Measurements from ENCODE around the gene LAMC3. TPM values are rescaled to one million over a fixed set of nuclear protein-coding genes. Genes with fewer than 3 reads are reported as not detected.
A peak's percentile ranks its signal among the peaks of the same experiment; 100 is the strongest.

Gene LAMC3
- total RNA-seq (1 to 10 TPM; 6.9 to 7.2 TPM), polyA plus RNA-seq (under 1 TPM in 1 of 3 donors, not detected in 2; 0.02 TPM), total RNA-seq (0.45 to 5.9 (median 3.4) reads per million in 6 experiments)

GRCh38 chr9:131008909-131009618 lies at the start of gene LAMC3:
Gene LAMC3, plus strand, starts transcription at chr9:131009174. Its CDS starts 41 bp downstream, at chr9:131009215.
- DNase-seq (no peak), ATAC-seq (peak in 1 of 2 donors; percentile 37)
- Mint-ChIP-seq H3K36me3 (no peaks in the 10 kb centered on the region), H3K27ac (peak within 1 kb of the TSS in 1 of 10 donors; percentile 13), H3K4me1 (peaks cover 0 to 5% (median 1%) of the 10 kb centered on the region in 4 donors), H3K4me3 (peak within 1 kb of the TSS in 7 of 10 donors; percentile 28 to 49 (median 40)), H3K27me3 (peaks cover 5 to 56% (median 25%) of the 10 kb centered on the region in 5 donors), H3K9me3 (peaks cover 0 to 4% (median 0%) of the 10 kb centered on the region in 9 donors)
- POLR2A ChIA-PET: no interaction called here

GRCh38 chr9:130959809-130960334 lies 49.1 kb upstream of the LAMC3 start:
- H3K9me3 Mint-ChIP-seq: peaks cover 0 to 10% (median 0%) of the 10 kb centered on the region in 9 donors
- H3K36me3 Mint-ChIP-seq: no peaks in the 10 kb centered on the region
- H3K27me3 Mint-ChIP-seq: peaks cover 0 to 18% (median 0%) of the 10 kb centered on the region in 5 donors
- H3K27ac Mint-ChIP-seq: no peak overlapping the region
- POLR2A ChIA-PET: no interaction called here
- peaks cover 0 to 2% (median 0%) of the 10 kb centered on the region in 4 donors for H3K4me1 Mint-ChIP-seq
- H3K4me3 Mint-ChIP-seq: no peak overlapping the region
- ATAC-seq (no peak), DNase-seq (no peak)

- Mint-ChIP-seq H3K4me1 (peaks cover 0 to 2% (median 0%) of the 10 kb centered on the region in 4 donors), H3K27ac (no peak overlapping the region), H3K9me3 (peaks cover 0 to 10% (median 0%) of the 10 kb centered on the region in 9 donors), H3K4me3 (no peak overlapping the region), H3K36me3 (no peaks in the 10 kb centered on the region), H3K27me3 (peaks cover 0 to 18% (median 0%) of the 10 kb centered on the region in 5 donors)
- POLR2A ChIA-PET: interaction anchor here (0.6 kb wide), 1 partner anchor 343 kb away, joined by 3 read pairs; no protein-coding TSS in a partner anchor
- DNase-seq (no peak), ATAC-seq (no peak)
These were observed 48.2 kb upstream of the LAMC3 start for GRCh38 chr9:130960522-130961378.

DNA sequence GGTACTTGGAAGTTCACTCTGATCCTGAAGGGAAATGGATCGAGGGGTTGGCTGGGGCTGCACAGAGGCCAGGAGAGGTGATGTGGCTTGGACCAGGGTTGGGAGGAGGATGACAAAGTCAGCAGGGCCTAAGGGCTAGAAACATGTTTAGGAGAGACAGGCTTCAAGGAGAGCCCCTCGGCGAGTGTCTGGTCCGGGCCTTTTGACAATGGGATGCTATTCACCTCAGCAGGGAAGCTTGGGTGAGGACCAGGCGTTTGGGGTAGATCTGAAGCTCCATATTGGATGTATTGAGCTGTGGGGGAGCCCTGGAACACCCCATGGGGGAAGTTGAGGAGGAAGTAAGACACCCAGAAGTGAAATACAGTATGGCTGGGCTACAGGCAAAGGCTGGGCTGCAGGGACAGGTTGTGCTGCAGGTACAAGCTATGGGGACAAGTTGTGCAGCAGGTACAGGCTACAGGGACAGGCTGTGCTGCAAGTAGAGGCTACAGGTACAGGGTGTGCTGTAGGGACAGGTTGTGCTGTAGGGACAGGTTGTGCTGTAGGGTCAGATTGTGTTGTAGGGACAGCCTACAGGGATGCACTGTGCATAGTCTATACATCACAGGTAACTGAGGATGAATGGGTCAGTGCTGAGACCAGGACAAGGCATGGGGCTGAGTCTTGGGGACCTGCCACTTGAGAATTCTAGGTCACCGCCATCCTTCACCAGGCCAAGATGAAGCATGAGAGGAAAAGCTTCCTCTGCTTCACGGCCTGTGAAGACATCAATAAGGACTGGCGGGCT lies 47.3 kb upstream of the LAMC3 start:
- H3K4me1 Mint-ChIP-seq: peaks cover 0 to 2% (median 0%) of the 10 kb centered on the region in 4 donors
- DNase-seq (no peak), ATAC-seq (no peak)
- H3K36me3 Mint-ChIP-seq: no peaks in the 10 kb centered on the region
- no peak overlapping the region for H3K4me3 Mint-ChIP-seq
- POLR2A ChIA-PET: interaction anchor here (0.6 kb wide), 1 partner anchor 342 kb away, joined by 3 read pairs; no protein-coding TSS in a partner anchor
- no peak overlapping the region for H3K27ac Mint-ChIP-seq
- peaks cover 0 to 15% (median 0%) of the 10 kb centered on the region in 5 donors for H3K27me3 Mint-ChIP-seq
- H3K9me3 Mint-ChIP-seq: peaks cover 0 to 10% (median 0%) of the 10 kb centered on the region in 9 donors

GRCh38 chr9:130962418-130963316 lies 46.3 kb upstream of the LAMC3 start:
- peaks cover 0 to 2% (median 0%) of the 10 kb centered on the region in 4 donors for H3K4me1 Mint-ChIP-seq
- no peak overlapping the region for H3K4me3 Mint-ChIP-seq
- peaks cover 0 to 10% (median 0%) of the 10 kb centered on the region in 5 donors for H3K27me3 Mint-ChIP-seq
- H3K9me3 Mint-ChIP-seq: peaks cover 0 to 10% (median 0%) of the 10 kb centered on the region in 9 donors
- no peak overlapping the region for H3K27ac Mint-ChIP-seq
- H3K36me3 Mint-ChIP-seq: no peaks in the 10 kb centered on the region
- DNase-seq: no peak
- ATAC-seq: no peak
- POLR2A ChIA-PET: no interaction called here

DNA sequence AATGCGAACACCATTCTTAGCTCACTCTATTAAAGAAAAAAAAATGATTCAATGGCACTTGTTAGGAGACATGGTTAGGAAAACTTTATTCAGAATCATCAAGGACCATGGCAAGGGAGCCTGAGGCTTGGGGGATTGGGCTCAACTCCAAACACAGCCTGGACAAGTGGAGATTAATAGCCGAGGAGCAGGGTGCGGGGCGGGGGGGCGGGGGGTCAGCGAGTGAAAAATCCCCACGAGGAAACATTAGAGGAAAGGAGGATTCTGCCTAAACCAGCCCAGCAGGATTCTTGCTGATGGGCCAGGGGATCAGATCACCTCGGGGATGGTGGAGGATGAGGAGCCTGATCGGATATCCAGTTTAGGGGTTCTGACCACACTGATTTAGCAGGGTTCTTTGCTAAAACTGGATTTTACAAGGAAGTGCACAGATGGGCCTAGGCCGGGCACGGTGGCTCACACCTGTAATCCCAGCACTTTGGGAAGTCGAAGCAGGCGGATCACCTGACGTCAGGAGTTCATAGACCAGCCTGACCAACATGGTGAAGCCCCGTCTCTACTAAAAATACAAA lies 45.6 kb upstream of the LAMC3 start:
- POLR2A ChIA-PET: no interaction called here
- Mint-ChIP-seq H3K4me1 (peaks cover 0 to 2% (median 0%) of the 10 kb centered on the region in 4 donors), H3K27me3 (peaks cover 0 to 8% (median 0%) of the 10 kb centered on the region in 5 donors), H3K36me3 (no peaks in the 10 kb centered on the region), H3K27ac (no peak overlapping the region), H3K9me3 (peaks cover 0 to 9% (median 0%) of the 10 kb centered on the region in 9 donors), H3K4me3 (no peak overlapping the region)
- DNase-seq: no peak
- ATAC-seq: no peak

- H3K4me3 Mint-ChIP-seq: no peak overlapping the region
- no peaks in the 10 kb centered on the region for H3K36me3 Mint-ChIP-seq
- POLR2A ChIA-PET: no interaction called here
- no peak for DNase-seq
- H3K9me3 Mint-ChIP-seq: peaks cover 0 to 4% (median 0%) of the 10 kb centered on the region in 9 donors
- H3K27me3 Mint-ChIP-seq: peaks cover 0 to 9% (median 0%) of the 10 kb centered on the region in 5 donors
- H3K4me1 Mint-ChIP-seq: peaks cover 0 to under 1% (median 0%) of the 10 kb centered on the region in 4 donors
- ATAC-seq: no peak
- H3K27ac Mint-ChIP-seq: no peak overlapping the region
These were observed 45.1 kb upstream of the LAMC3 start for GRCh38 chr9:130963916-130964315.

- no peak for DNase-seq
- no peak for ATAC-seq
These were observed 43.3 kb upstream of the LAMC3 start for GRCh38 chr9:130965680-130966079.

DNA sequence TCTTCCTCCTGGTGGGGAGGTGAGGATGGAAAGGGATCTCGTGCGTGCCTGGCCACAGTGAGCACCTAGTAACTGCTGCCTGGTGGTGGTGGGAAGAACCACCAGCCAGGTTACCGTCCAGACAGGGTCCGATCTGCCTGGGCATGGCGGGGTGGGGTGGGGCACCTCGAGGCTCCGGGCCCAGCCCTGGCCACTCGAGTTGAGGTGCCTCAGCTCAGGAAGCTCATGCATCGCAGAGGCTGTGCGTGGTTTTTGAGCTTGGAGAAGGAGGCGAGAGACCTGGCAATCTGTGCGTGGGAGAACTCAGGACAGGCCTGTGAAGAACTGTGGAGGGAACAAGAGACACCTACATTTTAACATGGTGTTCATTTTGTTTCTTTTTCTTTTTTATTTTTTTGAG lies 38.9 kb upstream of the LAMC3 start:
- Mint-ChIP-seq H3K9me3 (no peaks in the 10 kb centered on the region), H3K36me3 (no peaks in the 10 kb centered on the region), H3K27ac (peak overlapping the region in 1 of 10 donors; percentile 52), H3K4me1 (peaks cover 0 to 8% (median 0%) of the 10 kb centered on the region in 4 donors), H3K27me3 (peaks cover 9 to 28% (median 25%) of the 10 kb centered on the region in 5 donors), H3K4me3 (no peak overlapping the region)
- ATAC-seq (no peak), DNase-seq (no peak)
- POLR2A ChIA-PET: interaction anchor here (0.5 to 0.6 kb wide), 2 partner anchors 77 to 1449 kb away, joined by 3 read pairs; no protein-coding TSS in a partner anchor

More at GRCh38 chr9:130965680-130966079, 43.3 kb upstream of the LAMC3 start:
- Mint-ChIP-seq H3K27me3 (peaks cover 0 to 10% (median 0%) of the 10 kb centered on the region in 5 donors), H3K27ac (no peak overlapping the region), H3K4me1 (no peaks in the 10 kb centered on the region), H3K4me3 (no peak overlapping the region), H3K36me3 (no peaks in the 10 kb centered on the region), H3K9me3 (peaks cover 0 to 2% (median 0%) of the 10 kb centered on the region in 9 donors)
- POLR2A ChIA-PET: interaction anchor here (0.6 kb wide), 1 partner anchor 283 kb away, joined by 4 read pairs; no protein-coding TSS in a partner anchor

DNA sequence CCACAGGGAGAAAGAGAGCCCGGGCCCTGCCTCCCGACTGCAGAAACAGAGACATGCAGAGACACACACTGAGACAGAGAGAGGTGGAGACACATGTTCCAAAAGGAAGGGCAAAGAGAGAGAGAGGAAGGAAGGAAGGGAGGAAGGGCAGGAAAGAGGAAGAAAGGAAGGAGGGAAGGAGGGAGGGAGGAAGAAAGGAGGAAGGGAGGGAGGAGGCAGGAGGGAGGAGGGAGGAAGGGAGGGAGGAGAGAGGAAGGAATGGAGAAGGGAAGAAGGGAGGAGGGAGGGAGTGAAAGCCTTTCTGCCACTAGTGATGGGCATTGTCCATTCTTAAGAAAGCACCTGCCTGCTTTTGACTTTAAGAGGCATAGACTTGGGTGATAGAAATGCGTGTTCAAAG lies 38.1 kb upstream of the LAMC3 start:
- ATAC-seq: no peak
- POLR2A ChIA-PET: no interaction called here

More for the DNA sequence above, 38.1 kb upstream of the LAMC3 start:
- DNase-seq: no peak
- Mint-ChIP-seq H3K27ac (peak overlapping the region in 1 of 10 donors; percentile 62), H3K27me3 (peaks cover 9 to 28% (median 25%) of the 10 kb centered on the region in 5 donors), H3K4me3 (no peak overlapping the region), H3K9me3 (no peaks in the 10 kb centered on the region), H3K36me3 (no peaks in the 10 kb centered on the region), H3K4me1 (peaks cover 0 to 8% (median 0%) of the 10 kb centered on the region in 4 donors)
